Neural cell (in vitro differentiated cells): ENCODE data around the gene TRIM45. TPM values are rescaled to one million over a fixed set of nuclear protein-coding genes. Genes with fewer than 3 reads are reported as not detected.

ENCODE experiments used
- H2AFZ ChIP-seq: fragments of 200-600, 300-800 bp; sonication (generic), shearing (Covaris generic); 2 replicates; pipeline ENCODE4 v1.6.0; 2014; ENCODE audit warnings: low read depth, mild to moderate bottlenecking, antibody characterized with exemption, low read length, moderate library complexity
- H3F3A ChIP-seq: fragments of 200-600 bp; shearing (Covaris generic); 2 replicates; pipeline ENCODE4 v1.6.1; 2016; ENCODE audit warnings: mild to moderate bottlenecking, moderate library complexity, mixed read lengths, antibody characterized with exemption, low read length; ENCODE audit not compliant: insufficient read depth, poor library complexity, severe bottlenecking
- H3K27ac ChIP-seq: fragments of 200-600, 300-800 bp; sonication (generic), shearing (Covaris generic); 2 replicates; pipeline ENCODE4 v1.5.1; 2014; ENCODE audit warnings: mild to moderate bottlenecking, low read length, moderate library complexity
- H3K27me3 ChIP-seq: fragments of 300-800, 200-600 bp; sonication (generic), shearing (Covaris generic); 2 replicates; pipeline ENCODE4 v1.6.0; 2014; ENCODE audit warnings: mild to moderate bottlenecking, low read depth, low read length, moderate library complexity; ENCODE audit not compliant: insufficient read depth
- H3K36me3 ChIP-seq: fragments of 300-800, 200-600 bp; sonication (generic), shearing (Covaris generic); 2 replicates; pipeline ENCODE4 v1.5.1; 2014; ENCODE audit warnings: mild to moderate bottlenecking, antibody characterized with exemption, low read length, moderate library complexity; ENCODE audit not compliant: insufficient read depth
- H3K4me2 ChIP-seq: fragments of 300-800, 200-600 bp; sonication (generic), shearing (Covaris generic); 2 replicates; pipeline ENCODE4 v1.6.0; 2014; ENCODE audit warnings: mild to moderate bottlenecking, low read length
- H3K4me3 ChIP-seq: fragments of 300-800, 200-600 bp; sonication (generic), shearing (Covaris generic); 2 replicates; pipeline ENCODE4 v1.5.1; 2014; ENCODE audit warnings: mild to moderate bottlenecking, low read length, moderate library complexity
- H3K79me2 ChIP-seq: fragments of 200-600 bp; shearing (Covaris generic); replicated peaks from 2 replicates; pipeline ENCODE4 v1.6.0; 2014; ENCODE audit warnings: mild to moderate bottlenecking, low read length, moderate library complexity; ENCODE audit not compliant: insufficient read depth
- H3K9ac ChIP-seq: fragments of 300-800, 200-600 bp; sonication (generic), shearing (Covaris generic); 2 replicates; pipeline ENCODE4 v1.6.1; 2016; ENCODE audit warnings: mild to moderate bottlenecking, low read length, mixed read lengths
- H3K9me2 ChIP-seq: fragments of 200-600 bp; shearing (Covaris generic); 2 replicates; pipeline ENCODE4 v1.6.1; 2016; ENCODE audit warnings: mild to moderate bottlenecking, low read length, mixed read lengths; ENCODE audit not compliant: insufficient read depth
- H3K9me3 ChIP-seq: fragments of 200-600, 300-800 bp; sonication (generic), shearing (Covaris generic); 2 replicates; pipeline ENCODE4 v1.6.1; 2016; ENCODE audit warnings: mild to moderate bottlenecking, mixed run types, low read length, moderate library complexity, mixed read lengths
- H4K20me1 ChIP-seq: fragments of 200-600 bp; shearing (Covaris generic); 2 replicates; pipeline ENCODE4 v1.6.1; 2016; ENCODE audit warnings: mild to moderate bottlenecking, mixed run types; ENCODE audit not compliant: insufficient read depth
- EP300 ChIP-seq: fragments of 450-650 bp; conservative IDR thresholded peaks from 2 replicates; pipeline ENCODE4 v1.6.1; 2014; ENCODE audit warnings: antibody characterized with exemption, mild to moderate bottlenecking, moderate library complexity; ENCODE audit not compliant: poor library complexity, severe bottlenecking
- EZH2 ChIP-seq: fragments of 200-600, 300-800 bp; shearing (Covaris generic), sonication (generic); IDR thresholded peaks from 2 replicates; pipeline ENCODE4 v1.6.1; 2014; ENCODE audit warnings: antibody characterized with exemption, low read length, borderline replicate concordance, mild to moderate bottlenecking; ENCODE audit not compliant: insufficient read depth, poor library complexity, severe bottlenecking
- MXI1 ChIP-seq: fragments of 450-650 bp; conservative IDR thresholded peaks from 2 replicates; pipeline ENCODE4 v1.6.1; 2014; ENCODE audit warnings: antibody characterized with exemption, mild to moderate bottlenecking; ENCODE audit not compliant: poor library complexity, severe bottlenecking
- POLR2AphosphoS5 ChIP-seq: IDR thresholded peaks from 2 replicates; pipeline ENCODE4 v1.6.1; 2012
- RAD21 ChIP-seq: fragments of 450-650 bp; conservative IDR thresholded peaks from 2 replicates; pipeline ENCODE4 v1.6.1; 2014; ENCODE audit warnings: antibody characterized with exemption, mild to moderate bottlenecking, moderate library complexity
- SMC3 ChIP-seq: fragments of 450-650 bp; conservative IDR thresholded peaks from 2 replicates; pipeline ENCODE4 v1.6.1; 2014; ENCODE audit warnings: antibody characterized with exemption, mild to moderate bottlenecking, moderate library complexity; ENCODE audit not compliant: poor library complexity
- TAF1 ChIP-seq: IDR thresholded peaks from 2 replicates; pipeline ENCODE4 v1.6.1; 2012; ENCODE audit warnings: low read depth
- polyA plus RNA-seq: library from polyadenylated mRNA; depleted of rRNA; stranded (reverse); fragments of >200 nt; gene quantifications from 2 replicates; pipeline ENCODE4 v1.2.3, GENCODE V29; 2014
- small RNA-seq, 3 experiments: library from RNA; depleted of rRNA; stranded (forward); fragments of <200 nt; gene quantifications; one replicate each; pipeline ENCODE3, GENCODE V24; 2012
- TF ChIP-seq, protein P1 (sequence below): IDR thresholded peaks from 2 replicates; pipeline ENCODE4 v1.6.1; 2012; ENCODE audit warnings: borderline replicate concordance
- TF ChIP-seq, protein P2 (sequence below): fragments of 450-650 bp; IDR thresholded peaks from 2 replicates; pipeline ENCODE4 v1.5.1; 2014; ENCODE audit warnings: antibody characterized with exemption, mild to moderate bottlenecking, moderate library complexity; ENCODE audit not compliant: poor library complexity, severe bottlenecking

TRIM45 gene
- polyA plus RNA-seq, 1 donor from 2014 or later, result 4.9 TPM

DNA sequence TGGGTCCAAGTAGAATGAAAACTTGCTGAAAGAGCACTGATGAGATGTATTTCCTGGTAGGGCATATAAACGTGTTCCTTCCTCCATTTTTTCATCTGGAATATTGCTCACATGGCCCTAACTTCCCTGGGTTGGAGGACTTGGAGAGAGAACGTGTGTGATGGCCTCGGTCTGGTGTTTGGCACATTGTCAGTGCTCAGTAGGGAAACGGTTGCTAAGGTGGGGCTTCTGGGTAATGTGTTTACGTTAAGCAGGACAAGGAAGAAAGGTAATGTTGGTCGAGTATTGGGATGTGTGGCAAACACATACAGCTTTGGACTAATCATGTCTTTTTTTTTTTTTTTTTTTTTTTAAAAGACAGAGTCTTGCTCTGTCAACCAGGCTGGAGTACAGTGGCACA lies 55.2 kb downstream of the TRIM45 start:
- H3K27ac ChIP-seq, result no peak overlapping the region
- H4K20me1 ChIP-seq, result no peaks in the 10 kb centered on the region
- H3K9me3 ChIP-seq, result no peaks in the 10 kb centered on the region
- no peak overlapping the region for H3K4me3 ChIP-seq
- no peak overlapping the region for H3K4me2 ChIP-seq
- no peaks in the 10 kb centered on the region for H3K36me3 ChIP-seq
- H2AFZ ChIP-seq, result no peak overlapping the region
- H3F3A ChIP-seq, result no peaks in the 10 kb centered on the region
- no peak overlapping the region for H3K9ac ChIP-seq
- H3K9me2 ChIP-seq, result no peaks in the 10 kb centered on the region
- TF ChIP-seq, protein P1, sequence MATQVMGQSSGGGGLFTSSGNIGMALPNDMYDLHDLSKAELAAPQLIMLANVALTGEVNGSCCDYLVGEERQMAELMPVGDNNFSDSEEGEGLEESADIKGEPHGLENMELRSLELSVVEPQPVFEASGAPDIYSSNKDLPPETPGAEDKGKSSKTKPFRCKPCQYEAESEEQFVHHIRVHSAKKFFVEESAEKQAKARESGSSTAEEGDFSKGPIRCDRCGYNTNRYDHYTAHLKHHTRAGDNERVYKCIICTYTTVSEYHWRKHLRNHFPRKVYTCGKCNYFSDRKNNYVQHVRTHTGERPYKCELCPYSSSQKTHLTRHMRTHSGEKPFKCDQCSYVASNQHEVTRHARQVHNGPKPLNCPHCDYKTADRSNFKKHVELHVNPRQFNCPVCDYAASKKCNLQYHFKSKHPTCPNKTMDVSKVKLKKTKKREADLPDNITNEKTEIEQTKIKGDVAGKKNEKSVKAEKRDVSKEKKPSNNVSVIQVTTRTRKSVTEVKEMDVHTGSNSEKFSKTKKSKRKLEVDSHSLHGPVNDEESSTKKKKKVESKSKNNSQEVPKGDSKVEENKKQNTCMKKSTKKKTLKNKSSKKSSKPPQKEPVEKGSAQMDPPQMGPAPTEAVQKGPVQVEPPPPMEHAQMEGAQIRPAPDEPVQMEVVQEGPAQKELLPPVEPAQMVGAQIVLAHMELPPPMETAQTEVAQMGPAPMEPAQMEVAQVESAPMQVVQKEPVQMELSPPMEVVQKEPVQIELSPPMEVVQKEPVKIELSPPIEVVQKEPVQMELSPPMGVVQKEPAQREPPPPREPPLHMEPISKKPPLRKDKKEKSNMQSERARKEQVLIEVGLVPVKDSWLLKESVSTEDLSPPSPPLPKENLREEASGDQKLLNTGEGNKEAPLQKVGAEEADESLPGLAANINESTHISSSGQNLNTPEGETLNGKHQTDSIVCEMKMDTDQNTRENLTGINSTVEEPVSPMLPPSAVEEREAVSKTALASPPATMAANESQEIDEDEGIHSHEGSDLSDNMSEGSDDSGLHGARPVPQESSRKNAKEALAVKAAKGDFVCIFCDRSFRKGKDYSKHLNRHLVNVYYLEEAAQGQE, result no peak
- no peak for TF ChIP-seq EP300
- no peak for TF ChIP-seq SMC3
- no peak for TF ChIP-seq POLR2AphosphoS5
- TF ChIP-seq, protein P2, sequence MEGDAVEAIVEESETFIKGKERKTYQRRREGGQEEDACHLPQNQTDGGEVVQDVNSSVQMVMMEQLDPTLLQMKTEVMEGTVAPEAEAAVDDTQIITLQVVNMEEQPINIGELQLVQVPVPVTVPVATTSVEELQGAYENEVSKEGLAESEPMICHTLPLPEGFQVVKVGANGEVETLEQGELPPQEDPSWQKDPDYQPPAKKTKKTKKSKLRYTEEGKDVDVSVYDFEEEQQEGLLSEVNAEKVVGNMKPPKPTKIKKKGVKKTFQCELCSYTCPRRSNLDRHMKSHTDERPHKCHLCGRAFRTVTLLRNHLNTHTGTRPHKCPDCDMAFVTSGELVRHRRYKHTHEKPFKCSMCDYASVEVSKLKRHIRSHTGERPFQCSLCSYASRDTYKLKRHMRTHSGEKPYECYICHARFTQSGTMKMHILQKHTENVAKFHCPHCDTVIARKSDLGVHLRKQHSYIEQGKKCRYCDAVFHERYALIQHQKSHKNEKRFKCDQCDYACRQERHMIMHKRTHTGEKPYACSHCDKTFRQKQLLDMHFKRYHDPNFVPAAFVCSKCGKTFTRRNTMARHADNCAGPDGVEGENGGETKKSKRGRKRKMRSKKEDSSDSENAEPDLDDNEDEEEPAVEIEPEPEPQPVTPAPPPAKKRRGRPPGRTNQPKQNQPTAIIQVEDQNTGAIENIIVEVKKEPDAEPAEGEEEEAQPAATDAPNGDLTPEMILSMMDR, result no peak
- TF ChIP-seq TAF1, result no peak
- TF ChIP-seq MXI1, result no peak
- no peak for TF ChIP-seq EZH2
- TF ChIP-seq RAD21, result no peak
- no peaks in the 10 kb centered on the region for H3K79me2 ChIP-seq
- H3K27me3 ChIP-seq, result no peaks in the 10 kb centered on the region

DNA sequence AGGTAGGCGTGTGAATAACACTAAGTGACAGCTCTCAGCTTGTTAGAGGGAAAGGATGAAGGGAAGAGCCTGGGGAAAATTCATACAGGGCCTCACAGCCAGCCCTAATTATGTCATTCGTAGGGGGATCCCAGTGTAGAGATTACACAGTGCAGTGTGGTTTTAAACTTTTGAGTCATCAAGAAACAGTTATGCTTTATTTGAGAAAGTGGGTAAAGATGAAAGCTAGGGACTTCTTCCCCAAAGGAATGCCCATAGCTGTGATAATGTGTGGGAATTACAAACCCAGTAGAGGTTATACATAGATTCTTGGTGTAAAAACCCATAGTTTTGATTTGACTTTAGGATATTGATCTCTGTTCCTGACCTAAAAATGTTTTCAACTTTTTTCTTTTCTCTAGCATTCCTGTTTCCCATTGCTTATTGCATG lies 59.5 kb downstream of the TRIM45 start:
- H3F3A ChIP-seq, result peaks cover 5% of the 10 kb centered on the region
- H3K9ac ChIP-seq, result no peak overlapping the region
- H3K27ac ChIP-seq, result no peak overlapping the region
- H2AFZ ChIP-seq, result no peak overlapping the region
- H3K9me2 ChIP-seq, result no peaks in the 10 kb centered on the region
- TF ChIP-seq, protein P2, result no peak
- TF ChIP-seq SMC3, result no peak
- H3K36me3 ChIP-seq, result no peaks in the 10 kb centered on the region
- no peaks in the 10 kb centered on the region for H4K20me1 ChIP-seq
- H3K27me3 ChIP-seq, result no peaks in the 10 kb centered on the region
- no peaks in the 10 kb centered on the region for H3K79me2 ChIP-seq
- no peak overlapping the region for H3K4me2 ChIP-seq
- no peak overlapping the region for H3K4me3 ChIP-seq
- no peaks in the 10 kb centered on the region for H3K9me3 ChIP-seq

Small RNA genes lying within 50 kb of the gene (small RNA-seq; reads per million reads assigned to genes)
- 0.24 to 8.0 (median 6.4) reads per million in 3 experiments for gene MIR942

Other genes starting within 250 kb of the TRIM45 start
- 20.1 and 25.0 TPM in 2 replicates for gene PTGFRN, start 211.8 kb downstream of the TRIM45 start, polyA plus RNA-seq
- 1.4 and 2.3 TPM in 2 replicates for gene CD101, start 120.0 kb downstream of the TRIM45 start, polyA plus RNA-seq
- gene TTF2, start 61.4 kb downstream of the TRIM45 start, polyA plus RNA-seq, result 2.6 and 5.5 TPM in 2 replicates
- gene VTCN1, start 89.2 kb upstream of the TRIM45 start, polyA plus RNA-seq, result 2.1 and 2.6 TPM in 2 replicates
- gene MAN1A2, start 245.7 kb upstream of the TRIM45 start, polyA plus RNA-seq, result 25.0 and 27.0 TPM in 2 replicates